ENCODE measurements around the gene CST7.

The CST7 gene

GRCh38 chr20:25005661-25006060 lies 56.6 kb downstream of the CST7 start:
- no peak for DNase-seq

- DNase-seq, result no peak
These were observed 57.5 kb downstream of the CST7 start for GRCh38 chr20:25006431-25007167.

- no peak for DNase-seq
These were observed 58.6 kb downstream of the CST7 start for GRCh38 chr20:25007491-25008305.

GRCh38 chr20:25008388-25009217 lies 59.5 kb downstream of the CST7 start:
- DNase-seq, result no peak

Measured in DMS79 treated with DMSO at 0.1 percent for 48 hours (cell line).